H9 (cell line): ENCODE results near the gene PHOSPHO2. TPM values are rescaled to one million over a fixed set of nuclear protein-coding genes. Genes with fewer than 3 reads are reported as not detected.

Experiments used
- DNase-seq: peaks from one replicate; pipeline ENCODE4 v3.0.0-alpha.2; 2017
- H2AFZ ChIP-seq: one replicate; pipeline ENCODE4 v1.6.1; 2013; ENCODE audit warnings: mild to moderate bottlenecking, low read length, control low read depth, moderate library complexity
- H2AK5ac ChIP-seq: 2 replicates; pipeline ENCODE4 v1.6.1; 2013; ENCODE audit warnings: low read length, control low read depth, mixed read lengths; ENCODE audit not compliant: insufficient read length
- H2BK120ac ChIP-seq: one replicate; pipeline ENCODE4 v1.6.1; 2013; ENCODE audit warnings: low read depth, mild to moderate bottlenecking, low read length, control low read depth, inconsistent platforms; ENCODE audit not compliant: poor library complexity, severe bottlenecking
- H2BK12ac ChIP-seq: 2 replicates; pipeline ENCODE4 v1.6.1; 2013; ENCODE audit warnings: low read length, control low read depth, mixed read lengths, low read depth; ENCODE audit not compliant: insufficient read length
- H2BK15ac ChIP-seq: 2 replicates; pipeline ENCODE4 v1.6.1; 2013; ENCODE audit warnings: low read depth, low read length, control low read depth
- H2BK20ac ChIP-seq: one replicate; pipeline ENCODE4 v1.6.1; 2013; ENCODE audit warnings: low read depth, mild to moderate bottlenecking, low read length, control low read depth, inconsistent platforms; ENCODE audit not compliant: poor library complexity, severe bottlenecking
- H2BK5ac ChIP-seq: 2 replicates; pipeline ENCODE4 v1.6.1; 2013; ENCODE audit warnings: low read length, control low read depth, mixed read lengths; ENCODE audit not compliant: insufficient read length
- H3K14ac ChIP-seq: 2 replicates; pipeline ENCODE4 v1.6.1; 2013; ENCODE audit warnings: low read length, control low read depth; ENCODE audit not compliant: insufficient read depth
- H3K18ac ChIP-seq: 2 replicates; pipeline ENCODE4 v1.6.1; 2013; ENCODE audit warnings: low read depth, mild to moderate bottlenecking, mixed read lengths, low read length, control low read depth; ENCODE audit not compliant: insufficient read length
- H3K23ac ChIP-seq: 2 replicates; pipeline ENCODE4 v1.6.1; 2013; ENCODE audit warnings: low read length, control low read depth, mixed read lengths, low read depth; ENCODE audit not compliant: insufficient read length
- H3K23me2 ChIP-seq: 2 replicates; pipeline ENCODE4 v1.6.1; 2013; ENCODE audit warnings: low read depth, mild to moderate bottlenecking, mixed read lengths, low read length, control low read depth; ENCODE audit not compliant: insufficient read length, poor library complexity, severe bottlenecking
- H3K27ac ChIP-seq: 2 replicates; pipeline ENCODE4 v1.5.1; 2013; ENCODE audit warnings: low read length, control low read depth, mixed read lengths, low read depth; ENCODE audit not compliant: insufficient read length
- H3K27me3 ChIP-seq: 2 replicates; pipeline ENCODE4 v1.6.1; 2013; ENCODE audit warnings: low read length, control low read depth, inconsistent platforms; ENCODE audit not compliant: insufficient read depth
- H3K4ac ChIP-seq: 2 replicates; pipeline ENCODE4 v1.6.1; 2013; ENCODE audit warnings: low read depth, mild to moderate bottlenecking, control low read depth, inconsistent platforms, low read length, moderate library complexity
- H3K4me1 ChIP-seq: 2 replicates; pipeline ENCODE4 v1.6.1; 2013; ENCODE audit warnings: low read length, control low read depth, inconsistent platforms; ENCODE audit not compliant: insufficient read depth
- H3K4me2 ChIP-seq: 2 replicates; pipeline ENCODE4 v1.6.1; 2013; ENCODE audit warnings: low read length, control low read depth, mixed read lengths; ENCODE audit not compliant: insufficient read length, insufficient read depth
- H3K56ac ChIP-seq: 2 replicates; pipeline ENCODE4 v1.6.1; 2013; ENCODE audit warnings: low read depth, mild to moderate bottlenecking, mixed read lengths, low read length, control low read depth; ENCODE audit not compliant: insufficient read length
- H3K79me1 ChIP-seq: 2 replicates; pipeline ENCODE4 v1.6.1; 2013; ENCODE audit warnings: low read depth, mild to moderate bottlenecking, moderate library complexity, low read length, control low read depth, inconsistent platforms; ENCODE audit not compliant: insufficient read depth, poor library complexity, severe bottlenecking
- H3K79me2 ChIP-seq: 2 replicates; pipeline ENCODE4 v1.6.1; 2013; ENCODE audit warnings: low read length, control low read depth, inconsistent platforms; ENCODE audit not compliant: insufficient read depth
- H3K9ac ChIP-seq: 2 replicates; pipeline ENCODE4 v1.6.1; 2013; ENCODE audit warnings: low read length, control low read depth, mixed read lengths; ENCODE audit not compliant: insufficient read length; ENCODE audit errors: extremely low read depth
- H3K9me3 ChIP-seq: one replicate; pipeline ENCODE4 v1.6.1; 2013; ENCODE audit warnings: low read depth, low read length, inconsistent platforms; ENCODE audit not compliant: control insufficient read depth
- H3T11ph ChIP-seq: one replicate; pipeline ENCODE4 v1.6.1; 2013; ENCODE audit warnings: mild to moderate bottlenecking, low read length, control low read depth, inconsistent platforms
- H4K20me1 ChIP-seq: one replicate; pipeline ENCODE4 v1.6.1; 2013; ENCODE audit not compliant: control insufficient read depth, insufficient read length, insufficient read depth
- H4K5ac ChIP-seq: 2 replicates; pipeline ENCODE4 v1.6.1; 2013; ENCODE audit warnings: low read depth, mild to moderate bottlenecking, mixed read lengths, low read length, control low read depth; ENCODE audit not compliant: insufficient read length
- H4K8ac ChIP-seq: replicated peaks from 2 replicates; pipeline ENCODE4 v1.6.1; 2013; ENCODE audit warnings: low read length, control low read depth, mixed read lengths, low read depth; ENCODE audit not compliant: insufficient read length
- H4K91ac ChIP-seq: 2 replicates; pipeline ENCODE4 v1.6.1; 2013; ENCODE audit warnings: low read depth, mild to moderate bottlenecking, moderate library complexity, mixed read lengths, low read length, control low read depth; ENCODE audit not compliant: insufficient read length
- H3K27ac Mint-ChIP-seq, 3 experiments: 2 replicates in 2 of 3; 3 replicates in 1 of 3; pipeline ENCODE4 v1.8.0; 2020 to 2021; ENCODE audit warnings: mixed read lengths in 3 of 3, mild to moderate bottlenecking in 1 of 3, moderate library complexity in 1 of 3
- H3K27me3 Mint-ChIP-seq: 2 replicates; pipeline ENCODE4 v1.8.0; 2021; ENCODE audit warnings: low read depth, mild to moderate bottlenecking, moderate library complexity, mixed read lengths
- H3K36me3 Mint-ChIP-seq, 3 experiments: 2 replicates in 2 of 3; 3 replicates in 1 of 3; pipeline ENCODE4 v1.8.0; 2020 to 2021; ENCODE audit warnings: low read depth in 3 of 3, mixed read lengths in 3 of 3; ENCODE audit not compliant: insufficient read depth in 1 of 3
- H3K4me1 Mint-ChIP-seq, 2 experiments: 2 replicates each; pipeline ENCODE4 v1.8.0; 2020; ENCODE audit warnings: mixed read lengths in 2 of 2
- H3K4me3 Mint-ChIP-seq, 2 experiments: 2 replicates in 1 of 2; 3 replicates in 1 of 2; pipeline ENCODE4 v1.8.0; 2020 to 2021; ENCODE audit warnings: mild to moderate bottlenecking in 2 of 2, mixed read lengths in 2 of 2, moderate library complexity in 1 of 2
- H3K9me3 Mint-ChIP-seq, 2 experiments: 2 replicates in 1 of 2; 3 replicates in 1 of 2; pipeline ENCODE4 v1.8.0; 2020; ENCODE audit warnings: mild to moderate bottlenecking in 2 of 2, mixed read lengths in 2 of 2, moderate library complexity in 1 of 2
- WGBS: extraction: QIAGEN DNeasy Blood & Tissue Kit; methylation state at CpG from one replicate; pipeline ENCODE4 v1.1.7; 2013; ENCODE audit warnings: missing lambda C conversion rate, low lambda C conversion rate, mixed read lengths; ENCODE audit not compliant: insufficient read length; ENCODE audit errors: extremely low coverage; 5-methylcytosine and 5-hydroxymethylcytosine counted together
- total RNA-seq: library from RNA; stranded (reverse); gene quantifications from 2 replicates; pipeline ENCODE4 v1.2.1, GENCODE V29; 2021
- TF ChIP-seq, protein P1 (sequence below): fragments of 200-600 bp; sonication (generic); conservative IDR thresholded peaks from 3 replicates; pipeline ENCODE4 v1.8.0; 2021; ENCODE audit warnings: antibody characterized with exemption, mild to moderate bottlenecking

Gene PHOSPHO2
- total RNA-seq, 1 experiment from 2014 or later, result 7.2 TPM

DNA sequence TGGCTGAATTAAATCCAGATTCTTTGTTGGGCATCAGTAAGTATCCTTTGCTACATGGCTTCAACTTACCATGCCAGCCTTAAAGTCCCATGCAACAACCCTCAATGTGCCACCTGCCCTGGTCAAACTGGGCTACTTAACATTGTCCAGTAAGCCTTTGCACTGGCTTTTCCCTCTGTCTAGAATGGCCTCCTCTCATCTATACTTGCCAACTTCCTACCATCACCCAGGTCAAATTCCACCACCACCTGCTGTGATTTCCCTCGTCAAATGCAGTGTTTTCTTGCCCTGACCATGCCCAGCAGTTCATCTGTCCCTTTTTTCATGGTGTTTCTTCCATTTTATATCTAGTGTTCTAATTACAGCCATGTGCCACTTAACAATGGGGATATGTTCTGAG is 45.1 kb downstream of the PHOSPHO2 start:
- H3K4me1 Mint-ChIP-seq, result peaks cover 29 to 34% of the 10 kb centered on the region in 2 experiments
- Histone ChIP-seq H3K18ac (no peak overlapping the region), H2BK15ac (no peak overlapping the region), H2AK5ac (no peak overlapping the region), H3K27ac (no peak overlapping the region), H2BK20ac (no peak overlapping the region), H3K4me2 (no peak overlapping the region), H3K79me2 (peaks cover 4% of the 10 kb centered on the region; the same call in 1 of the 2 replicates), H3K23ac (no peak overlapping the region), H3K4ac (no peak overlapping the region), H2BK5ac (no peak overlapping the region), H4K91ac (no peak overlapping the region), H3K14ac (no peak overlapping the region), H3K56ac (no peak overlapping the region), H4K20me1 (no peaks in the 10 kb centered on the region), H3K9me3 (no peaks in the 10 kb centered on the region), H4K8ac (no peak overlapping the region), H3K23me2 (peaks cover 4% of the 10 kb centered on the region), H3T11ph (no peak overlapping the region), H3K4me1 (no peaks in the 10 kb centered on the region), H3K79me1 (peaks cover 7% of the 10 kb centered on the region), H4K5ac (no peak overlapping the region), H3K27me3 (no peaks in the 10 kb centered on the region), H2BK12ac (no peak overlapping the region), H3K9ac (no peak overlapping the region), H2BK120ac (no peak overlapping the region), H2AFZ (no peak overlapping the region)
- peak overlapping the region in 1 of 3 experiments; percentile 11; a peak in 1 of 7 replicates for H3K27ac Mint-ChIP-seq
- H3K36me3 Mint-ChIP-seq, result peaks cover 37 to 62% (median 56%) of the 10 kb centered on the region in 3 experiments
- no peaks in the 10 kb centered on the region for H3K27me3 Mint-ChIP-seq
- TF ChIP-seq, protein P1, sequence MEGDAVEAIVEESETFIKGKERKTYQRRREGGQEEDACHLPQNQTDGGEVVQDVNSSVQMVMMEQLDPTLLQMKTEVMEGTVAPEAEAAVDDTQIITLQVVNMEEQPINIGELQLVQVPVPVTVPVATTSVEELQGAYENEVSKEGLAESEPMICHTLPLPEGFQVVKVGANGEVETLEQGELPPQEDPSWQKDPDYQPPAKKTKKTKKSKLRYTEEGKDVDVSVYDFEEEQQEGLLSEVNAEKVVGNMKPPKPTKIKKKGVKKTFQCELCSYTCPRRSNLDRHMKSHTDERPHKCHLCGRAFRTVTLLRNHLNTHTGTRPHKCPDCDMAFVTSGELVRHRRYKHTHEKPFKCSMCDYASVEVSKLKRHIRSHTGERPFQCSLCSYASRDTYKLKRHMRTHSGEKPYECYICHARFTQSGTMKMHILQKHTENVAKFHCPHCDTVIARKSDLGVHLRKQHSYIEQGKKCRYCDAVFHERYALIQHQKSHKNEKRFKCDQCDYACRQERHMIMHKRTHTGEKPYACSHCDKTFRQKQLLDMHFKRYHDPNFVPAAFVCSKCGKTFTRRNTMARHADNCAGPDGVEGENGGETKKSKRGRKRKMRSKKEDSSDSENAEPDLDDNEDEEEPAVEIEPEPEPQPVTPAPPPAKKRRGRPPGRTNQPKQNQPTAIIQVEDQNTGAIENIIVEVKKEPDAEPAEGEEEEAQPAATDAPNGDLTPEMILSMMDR, result no peak
- H3K9me3 Mint-ChIP-seq, result peaks cover 3 to 5% of the 10 kb centered on the region in 2 experiments; a peak in 4 of 5 replicates
- no peak overlapping the region; a peak in 1 of 5 replicates for H3K4me3 Mint-ChIP-seq
- no CpG with 5 or more reads among the region's 1 CpG for WGBS
- no peak for DNase-seq
